CD4-positive, alpha-beta T cell (primary cell): ENCODE measurements around the gene NOTCH1. TPM values are rescaled to one million over a fixed set of nuclear protein-coding genes. Genes with fewer than 3 reads are reported as not detected.

Source experiments
- ATAC-seq: fragments of 200-7000 bp; cut with Tn5 transposase; one replicate; pipeline ENCODE4 v1.10.0; 2022; ENCODE audit warnings: mild to moderate bottlenecking; ENCODE audit not compliant: poor library complexity
- CTCF ChIA-PET: fragments of 350-600 bp; sonication (Branson Sonifier 250); formaldehyde crosslinking; loops from one replicate; lab custom pipeline; 2021; ENCODE audit warnings: antibody characterized with exemption, inconsistent platforms; lab: Charles Lee
- POLR2A ChIA-PET: fragments of 350-600 bp; sonication (Branson Sonifier 250); formaldehyde crosslinking; loops from one replicate; lab custom pipeline; 2021; ENCODE audit warnings: antibody characterized with exemption, inconsistent platforms; lab: Charles Lee
- DNase-seq, 14 experiments: peaks; one replicate each; pipeline ENCODE4 v3.0.0-alpha.2; 2013 to 2020; ENCODE audit warnings: mixed read lengths in 2 of 14
- H3K27ac ChIP-seq, 2 donors: one replicate each; pipeline versions ENCODE4 v1.5.1 to v1.7.0; 2013; ENCODE audit warnings: low read length in 2 of 2, low read depth in 1 of 2, mild to moderate bottlenecking in 1 of 2
- H3K27me3 ChIP-seq, 2 experiments: 1 replicate in 1 of 2; 2 replicates in 1 of 2; pipeline versions ENCODE4 v1.6.1 to v1.7.0; 2013; ENCODE audit warnings: low read length in 2 of 2, control low read depth in 1 of 2, mild to moderate bottlenecking in 1 of 2, moderate library complexity in 1 of 2; ENCODE audit not compliant: insufficient read depth in 2 of 2, control insufficient read depth in 1 of 2
- H3K36me3 ChIP-seq: one replicate; pipeline ENCODE4 v1.6.1; 2013; ENCODE audit warnings: low read length, control low read depth; ENCODE audit not compliant: insufficient read depth
- H3K4me1 ChIP-seq: one replicate; pipeline ENCODE4 v1.6.1; 2013; ENCODE audit warnings: low read length, control low read depth; ENCODE audit not compliant: insufficient read depth
- H3K4me3 ChIP-seq: one replicate; pipeline ENCODE4 v1.5.1; 2013; ENCODE audit warnings: mild to moderate bottlenecking, low read length, moderate library complexity
- H3K9me3 ChIP-seq, 2 experiments: 1 replicate in 1 of 2; 2 replicates in 1 of 2; pipeline versions ENCODE4 v1.6.1 to v1.7.0; 2013; ENCODE audit warnings: low read length in 2 of 2, mild to moderate bottlenecking in 2 of 2, control low read depth in 1 of 2, moderate library complexity in 1 of 2; ENCODE audit not compliant: control insufficient read depth in 1 of 2, insufficient read depth in 1 of 2
- H3K27ac Mint-ChIP-seq: one replicate; pipeline ENCODE4 v1.8.0; 2020; ENCODE audit warnings: mixed read lengths
- H3K27me3 Mint-ChIP-seq: one replicate; pipeline ENCODE4 v1.8.0; 2021; ENCODE audit warnings: mixed read lengths
- H3K36me3 Mint-ChIP-seq: one replicate; pipeline ENCODE4 v1.8.0; 2021; ENCODE audit warnings: low read depth, mixed read lengths
- H3K4me1 Mint-ChIP-seq: one replicate; pipeline ENCODE4 v1.8.0; 2021; ENCODE audit warnings: low read depth, mixed read lengths
- H3K4me3 Mint-ChIP-seq: one replicate; pipeline ENCODE4 v1.8.0; 2020; ENCODE audit warnings: mild to moderate bottlenecking, mixed read lengths
- H3K9me3 Mint-ChIP-seq: one replicate; pipeline ENCODE4 v1.8.0; 2020; ENCODE audit warnings: mixed read lengths
- CTCF ChIP-seq: fragments of 200-600 bp; IDR thresholded peaks from one replicate; pipeline ENCODE4 v1.8.0; 2022; ENCODE audit warnings: antibody characterized with exemption, mild to moderate bottlenecking
- intact Hi-C, 2 experiments: fragments of 100-400 bp; cut with DNase I in 1 of 2; cut with micrococcal nuclease in 1 of 2; formaldehyde crosslinking; loops; one replicate each; pipeline versions ENCODE4 v1.15.1 to v1.9.0; 2023 to 2025; cut with DNase I, micrococcal nuclease
- total RNA-seq, 174 experiments: library from RNA in 2 of 174; stranded (reverse) in 2 of 174; gene quantifications; one replicate each; pipeline ENCODE4 v1.2.3 and lab custom pipeline; 2021 to 2026

The NOTCH1 gene
- total RNA-seq, 2 experiments from 2014 or later, result 30.8 to 34.2 TPM

- peaks cover 17% of the 10 kb centered on the region for H3K36me3 ChIP-seq
- no peaks in the 10 kb centered on the region for H3K27me3 ChIP-seq
- peak in 13 of 14 experiments; percentile 31 to 79 (median 55) for DNase-seq
- no peaks in the 10 kb centered on the region for H3K36me3 Mint-ChIP-seq
- H3K4me1 ChIP-seq, result peaks cover 58% of the 10 kb centered on the region
- intact Hi-C loops, result loop anchor here (1.0 to 10.0 kb wide), 6 partner anchors 40 to 180 kb away; partner anchors contain the start of genes SEC16A (in 1 of the 2) and SNAPC4 (in 1 of the 2)
- H3K27ac ChIP-seq, result peak overlapping the region in 1 of 2 donors; percentile 41
- H3K27ac Mint-ChIP-seq, result peak overlapping the region; percentile 83
- H3K4me1 Mint-ChIP-seq, result peaks cover 28% of the 10 kb centered on the region
- no peaks in the 10 kb centered on the region for H3K27me3 Mint-ChIP-seq
- peak; percentile 12 for ATAC-seq
- H3K4me3 Mint-ChIP-seq, result peak overlapping the region; percentile 91
- H3K9me3 ChIP-seq, result no peaks in the 10 kb centered on the region
- TF ChIP-seq CTCF, result no peak
- peak overlapping the region; percentile 57 for H3K4me3 ChIP-seq
- no peaks in the 10 kb centered on the region for H3K9me3 Mint-ChIP-seq
- ChIA-PET POLR2A (interaction anchor here (0.9 to 2.2 kb wide), 2 partner anchors 8 to 13 kb away, joined by 6 to 15 read pairs; no protein-coding TSS in a partner anchor), CTCF (no interaction called here)
Observed at GRCh38 chr9:136546697-136547501, 1.1 kb upstream of the NOTCH1 start.

- intact Hi-C loops, result loop anchor here (1.0 to 10.0 kb wide), 6 partner anchors 42 to 182 kb away; partner anchors contain the start of genes SEC16A (in 2 of the 2) and SNAPC4 (in 1 of the 2)
- Mint-ChIP-seq H3K9me3 (no peaks in the 10 kb centered on the region), H3K27me3 (no peaks in the 10 kb centered on the region), H3K36me3 (no peaks in the 10 kb centered on the region), H3K27ac (no peak overlapping the region), H3K4me3 (peak overlapping the region; percentile 25), H3K4me1 (peaks cover 28% of the 10 kb centered on the region)
- Histone ChIP-seq H3K9me3 (no peaks in the 10 kb centered on the region), H3K4me1 (peaks cover 58% of the 10 kb centered on the region), H3K4me3 (peak overlapping the region; percentile 87), H3K36me3 (peaks cover 25% of the 10 kb centered on the region), H3K27ac (peak overlapping the region in 1 of 2 donors; percentile 70), H3K27me3 (no peaks in the 10 kb centered on the region)
- POLR2A ChIA-PET, result interaction anchor here (0.9 kb wide), 1 partner anchor 62 kb away, joined by 4 read pairs; no protein-coding TSS in a partner anchor
- DNase-seq (no peak), ATAC-seq (no peak)
- TF ChIP-seq CTCF, result no peak
- CTCF ChIA-PET, result no interaction called here
Observed at GRCh38 chr9:136545692-136545964, 220 bp downstream of the NOTCH1 start.

GRCh38 chr9:136544964-136545691 is 720 bp downstream of the NOTCH1 start:
- no peaks in the 10 kb centered on the region for H3K36me3 Mint-ChIP-seq
- peaks cover 33% of the 10 kb centered on the region for H3K4me1 Mint-ChIP-seq
- no peaks in the 10 kb centered on the region for H3K27me3 Mint-ChIP-seq
- Histone ChIP-seq H3K9me3 (no peaks in the 10 kb centered on the region), H3K4me1 (peaks cover 58% of the 10 kb centered on the region), H3K36me3 (peaks cover 25% of the 10 kb centered on the region), H3K27me3 (no peaks in the 10 kb centered on the region), H3K27ac (peak overlapping the region in 1 of 2 donors; percentile 70), H3K4me3 (peak overlapping the region; percentile 87)
- DNase-seq, result peak in 12 of 14 experiments; percentile 29 to 77 (median 57)
- H3K27ac Mint-ChIP-seq, result peak overlapping the region; percentile 77
- TF ChIP-seq CTCF, result no peak
- intact Hi-C loops, result loop anchor here (1.0 to 10.0 kb wide), 6 partner anchors 42 to 182 kb away; partner anchors contain the start of genes SEC16A (in 2 of the 2) and SNAPC4 (in 1 of the 2)
- no peaks in the 10 kb centered on the region for H3K9me3 Mint-ChIP-seq
- ATAC-seq, result peak; percentile 9
- H3K4me3 Mint-ChIP-seq, result peak overlapping the region; percentile 91
- POLR2A ChIA-PET, result interaction anchor here (1.0 kb wide), 2 partner anchors 9 to 11 kb away, joined by 3 to 4 read pairs; no protein-coding TSS in a partner anchor
- CTCF ChIA-PET, result no interaction called here
